PC-3 (cell line): ENCODE data around the gene CHD2.

Source experiments
- CTCF ChIP-seq: fragments of 300-600 bp; sonication (generic); conservative IDR thresholded peaks from 2 replicates; pipeline ENCODE4 v1.5.1; 2017; ENCODE audit warnings: antibody characterized with exemption, low read depth, mild to moderate bottlenecking, low read length
- EZH2phosphoT487 ChIP-seq: fragments of 300-600 bp; sonication (generic); IDR thresholded peaks from 2 replicates; pipeline ENCODE4 v1.6.1; 2018; ENCODE audit warnings: mild to moderate bottlenecking, antibody characterized with exemption, low read length, borderline replicate concordance

DNA sequence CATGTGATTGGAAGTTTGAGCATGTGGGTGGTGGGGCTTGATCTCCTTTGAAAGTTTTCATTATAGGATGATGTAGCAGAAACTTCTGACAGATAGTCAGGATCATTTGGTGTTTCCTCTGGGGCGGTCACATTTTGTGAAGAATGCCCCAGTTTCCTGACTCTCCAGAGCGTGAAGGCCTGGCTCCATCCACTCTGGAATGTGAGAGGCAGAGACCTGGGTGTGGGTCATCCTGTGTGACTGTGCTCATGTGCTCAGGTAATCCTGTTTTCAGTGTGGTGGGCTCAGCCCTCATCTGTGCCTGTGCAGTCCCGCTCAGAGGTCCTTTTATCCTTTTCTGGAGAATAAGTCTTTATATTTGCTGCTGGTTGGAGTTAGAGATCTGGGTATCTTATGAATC, 107.9 kb downstream of the CHD2 start:
- TF ChIP-seq CTCF: no peak
- TF ChIP-seq EZH2phosphoT487: no peak
